H1 (cell line): ENCODE results near the gene WFDC12. TPM values are rescaled to one million over a fixed set of nuclear protein-coding genes. Genes with fewer than 3 reads are reported as not detected.

Experiments
- CTCF ChIA-PET: fragments of 300-600 bp; sonication (Branson Sonifier 250); formaldehyde crosslinking; loops from one replicate; lab custom pipeline; 2021; ENCODE audit not compliant: partially characterized antibody; lab: Charles Lee
- POLR2A ChIA-PET: fragments of 300-600 bp; sonication (Branson Sonifier 250); formaldehyde crosslinking; loops from one replicate; lab custom pipeline; 2021; ENCODE audit warnings: inconsistent platforms; ENCODE audit not compliant: partially characterized antibody; lab: Charles Lee
- DNase-seq, 2 experiments: peaks; one replicate each; pipeline versions ENCODE4 v3.0.0 to v3.0.0-alpha.2; 2010 to 2022; ENCODE audit warnings: low spot score in 2 of 2, low read depth in 1 of 2, mixed read lengths in 1 of 2
- FAIRE-seq: peaks from 2 replicates; lab custom pipeline; 2011; peaks lifted over from hg19 to GRCh38; lab: Jason Lieb, UNC
- H2AFZ ChIP-seq: 2 replicates; pipeline ENCODE4 v1.8.1; 2012; ENCODE audit warnings: low read length, inconsistent platforms
- H2AK5ac ChIP-seq: 2 replicates; pipeline ENCODE4 v1.6.1; 2013; ENCODE audit warnings: low read depth, low read length
- H2BK120ac ChIP-seq: replicated peaks from 2 replicates; pipeline ENCODE3; 2013; ENCODE audit warnings: low read depth, low read length, inconsistent platforms
- H2BK12ac ChIP-seq: 2 replicates; pipeline ENCODE4 v1.6.1; 2013; ENCODE audit warnings: low read depth, low read length
- H2BK15ac ChIP-seq: 2 replicates; pipeline ENCODE4 v1.6.1; 2013; ENCODE audit warnings: low read length
- H2BK20ac ChIP-seq: 2 replicates; pipeline ENCODE4 v1.6.1; 2013; ENCODE audit warnings: low read length
- H2BK5ac ChIP-seq: 2 replicates; pipeline ENCODE4 v1.6.1; 2013; ENCODE audit warnings: low read depth, low read length
- H3K14ac ChIP-seq: 2 replicates; pipeline ENCODE4 v1.6.1; 2013; ENCODE audit warnings: inconsistent platforms; ENCODE audit not compliant: insufficient read length
- H3K18ac ChIP-seq: 2 replicates; pipeline ENCODE4 v1.6.1; 2013; ENCODE audit warnings: low read length; ENCODE audit errors: extremely low read depth
- H3K23ac ChIP-seq: 2 replicates; pipeline ENCODE4 v1.6.1; 2013; ENCODE audit warnings: inconsistent platforms; ENCODE audit not compliant: insufficient read length
- H3K23me2 ChIP-seq: 2 replicates; pipeline ENCODE4 v1.6.1; 2013; ENCODE audit warnings: low read depth, low read length
- H3K27ac ChIP-seq: 2 replicates; pipeline ENCODE4 v1.6.1; 2011; ENCODE audit warnings: low read depth, low read length, inconsistent platforms
- H3K27me3 ChIP-seq, 4 experiments: replicated peaks in 1 of 4; 1 replicate in 1 of 4; 2 replicates in 3 of 4; pipeline versions ENCODE4 v1.6.1 to v1.8.1; 2011 to 2013; ENCODE audit warnings: low read length in 3 of 4, mild to moderate bottlenecking in 3 of 4, inconsistent platforms in 2 of 4, mixed read lengths in 2 of 4, moderate library complexity in 1 of 4; ENCODE audit not compliant: control insufficient read depth in 3 of 4, insufficient read depth in 3 of 4; ENCODE audit errors: extremely low read depth in 1 of 4
- H3K36me3 ChIP-seq, 4 experiments: 2 replicates each; pipeline versions ENCODE4 v1.6.1 to v1.8.1; 2011 to 2013; ENCODE audit warnings: mild to moderate bottlenecking in 4 of 4, low read length in 3 of 4, moderate library complexity in 2 of 4, control low read depth in 1 of 4, inconsistent platforms in 1 of 4; ENCODE audit not compliant: insufficient read depth in 4 of 4, control insufficient read depth in 2 of 4
- H3K4ac ChIP-seq: replicated peaks from 2 replicates; pipeline ENCODE3; 2013; ENCODE audit warnings: low read length, low read depth, mixed read lengths, inconsistent platforms; ENCODE audit not compliant: insufficient read length
- H3K4me1 ChIP-seq, 4 experiments: replicated peaks in 1 of 4; 1 replicate in 1 of 4; 2 replicates in 3 of 4; pipeline versions ENCODE4 v1.6.1 to v1.8.1; 2011 to 2013; ENCODE audit warnings: low read length in 3 of 4, inconsistent platforms in 2 of 4, mixed read lengths in 1 of 4; ENCODE audit not compliant: insufficient read depth in 4 of 4, control insufficient read depth in 3 of 4
- H3K4me2 ChIP-seq, 2 experiments: 2 replicates each; pipeline versions ENCODE4 v1.6.1 to v1.8.1; 2011 to 2013; ENCODE audit warnings: low read depth in 2 of 2, low read length in 2 of 2, control low read depth in 1 of 2, inconsistent platforms in 1 of 2, mild to moderate bottlenecking in 1 of 2; ENCODE audit not compliant: insufficient read depth in 1 of 2
- H3K4me3 ChIP-seq, 4 experiments: fragments of 200-600, 300-600 bp in 1 of 4; sonication (generic), shearing (Covaris generic), sonication (Bioruptor Twin) in 1 of 4; 2 replicates each; pipeline versions ENCODE4 v1.5.1 to v1.8.1; 2011 to 2016; ENCODE audit warnings: low read length in 4 of 4, low read depth in 3 of 4, control low read depth in 2 of 4, inconsistent platforms in 2 of 4, mild to moderate bottlenecking in 2 of 4, mixed read lengths in 1 of 4, moderate library complexity in 1 of 4; ENCODE audit not compliant: insufficient read depth in 2 of 4; ENCODE audit errors: extremely low read depth in 1 of 4
- H3K56ac ChIP-seq: replicated peaks from 2 replicates; pipeline ENCODE3; 2013; ENCODE audit warnings: low read depth, mild to moderate bottlenecking, mixed read lengths, low read length, inconsistent platforms; ENCODE audit not compliant: insufficient read length
- H3K79me1 ChIP-seq: 2 replicates; pipeline ENCODE4 v1.6.1; 2013; ENCODE audit warnings: low read depth, low read length, control low read depth
- H3K79me2 ChIP-seq, 2 experiments: 2 replicates each; pipeline versions ENCODE4 v1.6.1 to v1.8.1; 2012 to 2013; ENCODE audit warnings: low read length in 2 of 2, mild to moderate bottlenecking in 2 of 2, inconsistent platforms in 1 of 2; ENCODE audit not compliant: insufficient read depth in 2 of 2, control insufficient read depth in 1 of 2
- H3K9ac ChIP-seq, 4 experiments: replicated peaks in 1 of 4; 1 replicate in 1 of 4; 2 replicates in 3 of 4; pipeline versions ENCODE4 v1.6.1 to v1.8.1; 2011 to 2013; ENCODE audit warnings: low read depth in 3 of 4, low read length in 3 of 4, control low read depth in 2 of 4, mild to moderate bottlenecking in 2 of 4, moderate library complexity in 2 of 4, inconsistent platforms in 1 of 4; ENCODE audit errors: extremely low read depth in 1 of 4
- H3K9me3 ChIP-seq, 2 experiments: 2 replicates each; pipeline versions ENCODE4 v1.6.1 to v1.8.1; 2012 to 2013; ENCODE audit warnings: mild to moderate bottlenecking in 2 of 2, moderate library complexity in 2 of 2, control low read depth in 1 of 2, inconsistent platforms in 1 of 2, low read depth in 1 of 2, low read length in 1 of 2, mixed read lengths in 1 of 2; ENCODE audit not compliant: insufficient read depth in 2 of 2
- H4K20me1 ChIP-seq, 2 experiments: replicated peaks in 1 of 2; 2 replicates each; pipeline versions ENCODE3 to v1.8.1; 2011 to 2013; ENCODE audit warnings: inconsistent platforms in 2 of 2, low read length in 2 of 2, mild to moderate bottlenecking in 1 of 2; ENCODE audit not compliant: insufficient read depth in 2 of 2, control insufficient read depth in 1 of 2
- H4K5ac ChIP-seq: 2 replicates; pipeline ENCODE4 v1.6.1; 2013; ENCODE audit warnings: low read length, low read depth, mixed read lengths, inconsistent platforms; ENCODE audit not compliant: insufficient read length
- H4K8ac ChIP-seq: 2 replicates; pipeline ENCODE4 v1.8.0; 2013; ENCODE audit warnings: mild to moderate bottlenecking, moderate library complexity, low read length, inconsistent platforms; ENCODE audit not compliant: insufficient read depth; ENCODE audit errors: extremely low read depth
- H4K91ac ChIP-seq: replicated peaks from 2 replicates; pipeline ENCODE3; 2013; ENCODE audit warnings: low read length, mixed read lengths, inconsistent platforms; ENCODE audit not compliant: insufficient read length
- CBX5 ChIP-seq: fragments of 300-800, 300-1000 bp; sonication (generic); IDR thresholded peaks from 2 replicates; pipeline ENCODE4 v1.7.1; 2016; ENCODE audit warnings: antibody characterized with exemption, low read length, low read depth
- EGR1 ChIP-seq: IDR thresholded peaks from 2 replicates; pipeline ENCODE4 v1.6.1; 2011; ENCODE audit warnings: low read depth, low read length, borderline replicate concordance
- JUN ChIP-seq: IDR thresholded peaks from 2 replicates; pipeline ENCODE4 v1.6.1; 2011; ENCODE audit warnings: low read depth, mild to moderate bottlenecking, improper control_type of control experiment, low read length
- POLR2AphosphoS5 ChIP-seq: IDR thresholded peaks from 2 replicates; pipeline ENCODE4 v1.6.1; 2011; ENCODE audit warnings: low read depth, low read length
- RNF2 ChIP-seq: fragments of 200-900, 300-1000 bp; sonication (generic); IDR thresholded peaks from 2 replicates; pipeline ENCODE4 v1.7.1; 2016; ENCODE audit warnings: borderline replicate concordance, low read depth, mild to moderate bottlenecking, antibody characterized with exemption, low read length; ENCODE audit not compliant: poor library complexity, severe bottlenecking; ENCODE audit errors: missing control alignments
- RXRA ChIP-seq: IDR thresholded peaks from 2 replicates; pipeline ENCODE4 v1.6.1; 2011; ENCODE audit warnings: low read depth, mild to moderate bottlenecking, low read length, moderate library complexity; ENCODE audit not compliant: insufficient read depth
- TBP ChIP-seq: IDR thresholded peaks from 2 replicates; pipeline ENCODE4 v1.6.1; 2011; ENCODE audit warnings: low read depth, low read length, improper control_type of control experiment
- WGBS, 2 experiments: shearing (Covaris generic) in 1 of 2; methylation state at CpG; one replicate each; pipeline versions ENCODE4 v1.1.6 to v1.1.7; 2013 to 2015; ENCODE audit warnings: low lambda C conversion rate in 2 of 2, mixed read lengths in 2 of 2, inconsistent platforms in 1 of 2, low coverage in 1 of 2, missing lambda C conversion rate in 1 of 2; ENCODE audit not compliant: insufficient replicate concordance in 2 of 2, insufficient coverage in 1 of 2, insufficient read length in 1 of 2; ENCODE audit errors: extremely low coverage in 1 of 2, missing lambda C conversion rate in 1 of 2; 5-methylcytosine and 5-hydroxymethylcytosine counted together
- polyA plus RNA-seq, 7 experiments: library from polyadenylated mRNA; depleted of rRNA in 3 of 7; stranded (reverse) in 5 of 7; unstranded in 2 of 7; fragments of >200 nt in 5 of 7; fragments of 200-250 nt in 2 of 7; gene quantifications; 1 replicate in 5 of 7; 2 replicates in 1 of 7; 4 replicates in 1 of 7; pipeline versions ENCODE4 v1.2.1 to v1.2.3, GENCODE V29; 2011 to 2013; ENCODE audit warnings: missing spikeins in 2 of 7, mixed read lengths in 2 of 7
- total RNA-seq: library from RNA; stranded (reverse); fragmentation: NEBNext Ultra II Directional; extraction: Animal tissue kit (Norgen Biotek cat#: 25700); gene quantifications from 2 replicates; pipeline ENCODE4 v1.2.1, GENCODE V29; 2021
- TF ChIP-seq, protein P1 (sequence below): IDR thresholded peaks from 2 replicates; pipeline ENCODE4 v1.6.1; 2012; ENCODE audit warnings: low read length, inconsistent platforms

The WFDC12 gene
- total and polyA plus RNA-seq, 2 of the 8 experiments (the other 6 are each of a cell fraction or from before 2014, with no cell fraction given) = not detected

- H4K20me1 ChIP-seq = no peaks in the 10 kb centered on the region
- FAIRE-seq (no peak), DNase-seq (no peak)
- H3K23me2 ChIP-seq = no peaks in the 10 kb centered on the region; the same call in 1 of the 2 replicates
- no peak overlapping the region for H3K9ac ChIP-seq
- no peaks in the 10 kb centered on the region; a peak in 2 of 7 replicates for H3K27me3 ChIP-seq
- no peaks in the 10 kb centered on the region for H3K9me3 ChIP-seq
- no peak overlapping the region for H4K5ac ChIP-seq
- H2BK120ac ChIP-seq = no peak overlapping the region
- no peak overlapping the region for H2BK20ac ChIP-seq
- H2AK5ac ChIP-seq = no peak overlapping the region
- no peak overlapping the region for H2BK12ac ChIP-seq
- no peak overlapping the region for H3K23ac ChIP-seq
- no peaks in the 10 kb centered on the region for H3K79me2 ChIP-seq
- no peaks in the 10 kb centered on the region for H3K4me1 ChIP-seq
- H3K14ac ChIP-seq = no peak overlapping the region
- H3K18ac ChIP-seq = no peak overlapping the region
- no peak overlapping the region for H3K56ac ChIP-seq
- no peak overlapping the region for H3K4me3 ChIP-seq
- 88% methylated on average over 4 of the region's 4 CpGs; no CpG with 5 or more reads in 1 of the 2 experiments for WGBS, 2 experiments
- H3K79me1 ChIP-seq = no peaks in the 10 kb centered on the region
- H2AFZ ChIP-seq = no peak overlapping the region
- H3K4ac ChIP-seq = no peak overlapping the region
- H2BK15ac ChIP-seq = no peak overlapping the region
- no peak overlapping the region for H3K27ac ChIP-seq
- POLR2A ChIA-PET = no interaction called here
- H4K91ac ChIP-seq = no peak overlapping the region
- no peak overlapping the region for H2BK5ac ChIP-seq
- H3K4me2 ChIP-seq = no peak overlapping the region
- no peaks in the 10 kb centered on the region for H3K36me3 ChIP-seq
- H4K8ac ChIP-seq = no peak overlapping the region
- CTCF ChIA-PET = interaction anchor here (0.7 to 3.7 kb wide), 5 partner anchors 12 to 151 kb away, joined by 3 to 63 read pairs (median 18); partner anchors contain the start of gene SEMG1
- TF ChIP-seq TBP (no peak), RXRA (no peak), EGR1 (no peak), POLR2AphosphoS5 (no peak), JUN (no peak), CBX5 (no peak), RNF2 (no peak)
- TF ChIP-seq, protein P1, sequence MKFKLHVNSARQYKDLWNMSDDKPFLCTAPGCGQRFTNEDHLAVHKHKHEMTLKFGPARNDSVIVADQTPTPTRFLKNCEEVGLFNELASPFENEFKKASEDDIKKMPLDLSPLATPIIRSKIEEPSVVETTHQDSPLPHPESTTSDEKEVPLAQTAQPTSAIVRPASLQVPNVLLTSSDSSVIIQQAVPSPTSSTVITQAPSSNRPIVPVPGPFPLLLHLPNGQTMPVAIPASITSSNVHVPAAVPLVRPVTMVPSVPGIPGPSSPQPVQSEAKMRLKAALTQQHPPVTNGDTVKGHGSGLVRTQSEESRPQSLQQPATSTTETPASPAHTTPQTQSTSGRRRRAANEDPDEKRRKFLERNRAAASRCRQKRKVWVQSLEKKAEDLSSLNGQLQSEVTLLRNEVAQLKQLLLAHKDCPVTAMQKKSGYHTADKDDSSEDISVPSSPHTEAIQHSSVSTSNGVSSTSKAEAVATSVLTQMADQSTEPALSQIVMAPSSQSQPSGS = no peak
Measured at GRCh38 chr20:45140836-45141235, 16.6 kb upstream of the WFDC12 start.
